ENCODE measurements around the gene CHD6.

The CHD6 gene

GRCh38 chr20:41418031-41418430 lies 200.1 kb downstream of the CHD6 start:
- no peak for DNase-seq

- no peak for DNase-seq
These were observed 203.0 kb downstream of the CHD6 start for GRCh38 chr20:41415191-41415590.

DNA sequence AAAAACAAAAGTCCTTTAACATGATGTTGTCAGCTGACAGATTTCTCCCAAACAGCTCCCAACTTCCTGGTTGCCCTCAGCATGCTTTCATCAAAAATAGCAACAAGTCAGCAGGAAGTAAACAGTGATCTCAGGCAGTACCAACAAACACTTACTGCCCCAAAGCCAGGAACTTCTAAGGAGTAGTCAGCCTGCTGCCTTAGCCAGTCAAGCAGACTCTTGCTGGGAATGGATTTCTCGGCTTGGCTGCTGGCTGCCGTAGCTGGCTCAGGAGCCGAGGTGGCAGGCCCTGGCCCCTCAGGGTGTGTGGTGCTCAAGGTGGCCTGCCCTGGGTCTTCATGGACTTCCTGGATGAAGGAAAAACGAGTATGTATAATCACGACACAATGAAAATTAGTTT lies 205.0 kb downstream of the CHD6 start:
- DNase-seq = no peak

- DNase-seq = no peak
These were observed 205.7 kb downstream of the CHD6 start for GRCh38 chr20:41412324-41413120.

- peak; percentile 44 for DNase-seq
These were observed 206.8 kb downstream of the CHD6 start for GRCh38 chr20:41411391-41411847.

DNA sequence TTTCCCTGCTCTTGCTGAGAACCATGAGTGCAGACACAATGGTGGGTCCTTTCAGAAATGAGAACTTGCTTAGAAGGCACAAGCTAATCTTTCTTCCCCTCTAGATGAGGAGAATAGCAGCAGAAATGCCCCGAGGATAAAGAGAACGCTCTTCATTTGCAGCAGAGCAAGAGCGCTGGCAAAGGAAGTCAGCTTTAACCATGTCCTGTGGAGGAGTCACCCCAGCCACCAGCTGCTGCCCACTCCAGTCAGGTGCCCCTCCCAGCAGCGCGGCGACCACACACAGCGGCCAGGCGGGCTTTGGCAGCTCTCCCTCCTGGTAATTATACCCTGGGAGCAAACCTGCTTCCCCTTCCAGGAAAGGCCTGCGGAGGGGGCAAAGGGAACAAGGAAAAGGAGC lies 209.2 kb downstream of the CHD6 start:
- no peak for DNase-seq

DNA sequence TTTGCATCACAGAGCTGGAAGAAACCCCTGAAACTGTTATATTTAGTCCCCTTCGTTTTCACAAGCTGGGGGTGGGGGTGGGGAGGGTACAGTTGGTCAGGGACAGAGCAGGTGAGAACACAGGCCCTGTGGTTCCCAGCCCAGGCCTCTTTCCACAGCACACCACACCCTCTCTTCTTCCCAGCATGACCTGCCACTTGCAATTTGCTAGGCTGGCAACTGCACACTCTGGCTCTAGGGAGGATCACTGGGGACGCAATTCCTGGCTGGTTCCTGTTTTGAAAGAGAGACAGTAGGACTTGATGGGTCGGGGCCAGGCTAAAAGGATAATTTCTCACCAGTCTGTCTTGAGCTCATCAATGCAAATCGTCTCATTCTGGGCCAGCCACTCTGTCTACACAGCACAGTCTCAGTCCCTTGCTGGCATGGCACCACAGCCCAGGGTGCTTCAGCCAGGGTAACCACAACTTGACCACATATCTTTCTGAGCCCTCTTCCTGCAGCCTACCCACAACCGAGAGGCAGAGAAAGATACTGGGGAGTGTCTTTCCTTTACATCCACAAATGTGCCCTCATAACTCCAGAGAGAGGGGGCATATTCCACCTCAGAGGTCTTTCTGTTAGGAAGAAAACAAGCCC lies 209.9 kb downstream of the CHD6 start:
- no peak for DNase-seq

- no peak for DNase-seq
These were observed 210.6 kb downstream of the CHD6 start for GRCh38 chr20:41407607-41408006.

DNA sequence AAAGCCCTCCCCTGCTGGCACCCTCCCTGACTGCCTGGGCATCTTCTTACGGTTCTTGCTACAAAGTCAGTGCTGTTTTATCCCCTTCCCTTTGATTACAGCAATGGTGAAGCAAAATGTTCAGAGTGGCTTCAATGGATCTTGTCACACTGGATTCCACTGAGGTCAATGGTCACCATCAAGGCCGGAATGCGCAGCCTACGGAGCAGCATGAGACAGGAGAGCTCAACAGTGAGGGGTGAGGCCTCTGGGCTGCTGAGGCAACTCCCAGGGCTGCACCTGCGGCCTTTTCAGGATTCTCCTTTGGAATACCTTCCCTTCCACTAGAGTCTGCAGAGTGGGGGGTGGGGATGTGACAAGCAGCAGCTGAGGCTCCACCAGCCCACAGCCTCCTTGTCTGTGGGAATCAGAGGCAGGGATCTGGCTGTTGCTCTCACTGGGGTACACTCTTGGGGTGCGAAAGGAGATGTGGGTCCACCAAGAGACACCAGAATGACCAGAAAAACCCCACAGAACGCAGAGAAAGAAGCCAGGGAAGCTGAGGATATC lies 211.2 kb downstream of the CHD6 start:
- DNase-seq = no peak

DNA sequence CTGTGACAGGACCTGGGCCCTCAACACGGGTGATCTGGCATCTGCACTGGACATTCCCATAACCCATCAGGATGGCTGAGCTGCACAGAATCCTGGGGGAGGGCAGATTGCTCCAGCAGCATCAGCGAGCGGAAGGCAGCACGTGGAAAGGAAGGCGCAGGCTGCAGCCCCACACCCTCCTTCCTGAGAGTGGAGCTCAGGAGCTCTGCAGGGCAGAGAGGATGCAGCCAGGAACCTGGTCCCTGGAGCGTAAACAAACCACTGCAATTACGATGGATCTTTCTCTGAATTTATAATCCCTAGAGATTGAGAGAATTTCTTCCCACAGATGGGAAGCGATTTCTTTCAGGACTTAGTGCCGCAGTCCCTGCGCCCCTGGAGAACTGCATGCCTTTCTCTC lies 211.8 kb downstream of the CHD6 start:
- no peak for DNase-seq

GRCh38 chr20:41405436-41405835 lies 212.7 kb downstream of the CHD6 start:
- no peak for DNase-seq

DNA sequence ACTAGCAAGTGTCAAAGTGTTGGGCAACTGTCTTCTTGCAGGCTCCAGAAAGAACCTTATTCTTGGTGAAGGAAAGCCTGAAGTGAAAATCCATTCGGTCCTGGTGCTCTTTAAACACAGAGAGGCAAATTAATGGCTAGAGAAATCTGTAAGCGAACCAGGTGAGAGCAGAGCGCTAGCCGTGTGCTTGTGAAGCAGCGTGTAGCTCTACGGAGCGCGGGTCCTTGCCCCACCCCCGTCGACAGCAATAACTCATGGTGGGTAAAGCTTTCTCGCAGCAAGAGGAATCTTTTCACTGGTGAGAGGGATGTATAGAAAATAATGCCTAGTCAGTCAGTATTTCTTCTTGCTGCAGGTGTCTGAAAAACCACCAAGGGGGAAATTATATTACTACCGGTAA lies 214.6 kb downstream of the CHD6 start:
- no peak for DNase-seq

DNA sequence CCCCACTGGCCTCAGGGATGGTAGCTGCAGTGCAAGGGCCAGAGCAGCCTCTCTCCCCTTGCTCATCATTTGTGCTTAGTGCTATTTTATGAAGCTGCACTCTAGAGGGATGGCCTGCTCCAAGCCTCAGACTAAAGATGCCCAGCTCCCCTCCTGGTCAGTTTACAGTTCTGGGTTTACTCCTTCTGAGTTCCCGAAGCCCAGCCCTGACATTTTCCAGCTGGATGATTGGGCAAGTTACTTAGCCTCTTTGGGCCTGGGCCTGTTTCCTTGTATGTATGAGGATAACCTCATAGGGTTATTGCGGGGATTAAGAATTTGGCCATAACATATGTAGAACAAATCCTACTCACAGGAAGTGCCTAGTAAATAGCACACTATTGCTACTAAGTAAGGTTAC lies 219.8 kb downstream of the CHD6 start:
- DNase-seq = no peak

DNA sequence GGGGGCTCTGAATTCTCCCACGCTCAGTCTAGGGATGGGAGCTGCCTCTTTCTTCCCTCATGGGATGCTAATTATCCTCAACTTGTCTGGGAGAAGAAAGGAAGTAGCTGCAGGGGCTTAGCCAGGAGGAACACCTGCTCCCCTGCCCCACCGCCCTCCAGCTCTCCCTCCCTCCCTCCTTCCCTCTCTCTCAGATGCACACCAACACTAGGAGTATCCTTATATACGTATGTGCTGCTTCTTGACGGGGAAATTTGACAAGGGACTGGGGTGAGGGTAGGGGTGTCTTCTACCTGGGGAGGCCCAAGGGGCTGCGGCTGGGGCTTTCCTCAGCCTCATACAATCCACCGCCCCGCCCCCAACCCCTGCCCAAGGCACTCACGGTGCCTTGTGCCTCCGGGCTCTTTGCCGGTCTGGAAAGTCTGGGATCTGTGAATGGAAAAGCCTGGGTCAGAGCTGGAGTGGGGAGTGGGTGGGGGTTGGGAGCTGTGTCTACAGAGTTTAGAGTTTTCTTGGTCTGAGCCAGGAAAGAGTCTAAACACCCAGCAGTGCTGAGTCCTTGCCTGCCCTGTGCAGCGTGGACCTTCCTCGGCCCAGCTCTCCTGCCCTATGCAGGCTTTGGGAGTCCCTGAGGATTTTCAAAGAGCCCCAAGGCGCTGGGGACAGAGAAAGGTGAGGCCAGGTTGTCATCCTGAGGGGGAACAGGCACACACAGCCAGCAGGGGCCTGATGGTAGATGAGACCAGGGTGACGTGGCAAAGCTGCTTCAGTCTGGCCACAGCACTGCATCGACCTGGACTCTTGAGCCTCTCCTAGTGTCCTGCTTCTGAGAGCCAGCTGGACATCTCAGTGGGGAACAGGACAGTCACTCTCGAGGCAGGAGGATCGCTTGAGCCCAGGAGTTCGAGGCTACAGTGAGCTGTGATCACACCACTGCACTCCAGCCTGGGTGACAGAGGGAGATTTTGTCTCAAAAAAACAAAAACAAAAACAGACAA lies 222.2 kb downstream of the CHD6 start:
- no peak for DNase-seq

GRCh38 chr20:41394931-41395666 lies 223.1 kb downstream of the CHD6 start:
- no peak for DNase-seq

- DNase-seq = no peak
These were observed 224.1 kb downstream of the CHD6 start for GRCh38 chr20:41394081-41394480.

DNA sequence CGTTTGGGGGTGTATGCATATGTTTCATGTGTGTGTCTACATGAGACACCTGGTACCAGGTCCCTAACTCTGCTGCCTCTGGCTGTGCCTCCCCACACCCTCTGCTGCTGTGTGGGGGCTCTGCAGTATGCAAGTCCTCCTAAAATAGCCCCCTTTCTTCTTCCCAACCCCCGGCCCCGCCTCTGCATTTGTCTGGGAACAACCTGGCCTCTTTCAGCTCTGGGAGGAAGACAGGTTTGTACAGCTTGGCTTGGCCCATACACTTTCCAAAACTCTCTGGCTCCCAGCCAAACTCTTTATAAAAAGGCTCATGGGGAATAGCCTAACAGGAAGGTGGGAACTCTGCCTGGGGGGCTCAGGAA lies 224.5 kb downstream of the CHD6 start:
- no peak for DNase-seq

DNA sequence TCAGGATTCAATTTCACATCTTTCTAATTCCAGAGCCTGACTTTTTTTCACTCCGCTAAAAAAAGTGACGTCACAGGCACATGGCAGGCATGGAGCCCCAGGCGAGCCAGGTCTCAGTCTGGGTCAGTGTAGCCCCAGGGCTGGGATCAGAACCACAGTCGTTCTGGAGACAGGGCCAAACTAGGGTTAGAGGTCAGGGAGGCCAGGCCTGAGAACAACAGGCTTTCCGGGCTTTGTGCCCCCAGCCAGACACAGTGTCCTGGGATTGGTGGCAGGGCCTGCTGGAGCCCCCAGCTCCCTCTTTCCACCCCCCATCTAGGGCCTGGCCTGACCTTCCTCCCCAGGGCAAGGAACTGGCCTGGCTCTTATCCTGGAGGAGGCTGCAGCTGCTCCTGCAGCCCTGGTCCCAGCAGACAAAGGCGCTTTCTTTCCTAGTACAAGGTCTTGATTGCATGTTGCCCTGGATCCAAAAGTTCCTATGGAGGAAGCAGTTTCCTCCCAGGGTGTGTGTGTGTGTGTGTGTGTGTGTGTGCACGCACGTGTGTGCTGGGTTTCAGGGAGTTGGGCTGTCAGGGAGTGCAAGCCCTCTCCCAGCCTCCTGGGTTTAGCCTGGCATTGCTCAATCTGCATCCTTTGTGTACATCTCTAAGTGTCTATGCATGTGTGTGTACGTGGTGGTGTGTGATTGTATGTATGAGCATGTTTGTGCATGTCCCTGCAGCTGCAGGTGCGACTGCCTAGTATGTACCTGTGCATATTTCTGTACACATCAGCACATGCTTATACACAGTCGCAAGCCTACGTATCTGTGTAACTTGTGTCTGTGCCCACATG lies 225.1 kb downstream of the CHD6 start:
- DNase-seq = no peak

- no peak for DNase-seq
These were observed 225.9 kb downstream of the CHD6 start for GRCh38 chr20:41392295-41392694.

DNA sequence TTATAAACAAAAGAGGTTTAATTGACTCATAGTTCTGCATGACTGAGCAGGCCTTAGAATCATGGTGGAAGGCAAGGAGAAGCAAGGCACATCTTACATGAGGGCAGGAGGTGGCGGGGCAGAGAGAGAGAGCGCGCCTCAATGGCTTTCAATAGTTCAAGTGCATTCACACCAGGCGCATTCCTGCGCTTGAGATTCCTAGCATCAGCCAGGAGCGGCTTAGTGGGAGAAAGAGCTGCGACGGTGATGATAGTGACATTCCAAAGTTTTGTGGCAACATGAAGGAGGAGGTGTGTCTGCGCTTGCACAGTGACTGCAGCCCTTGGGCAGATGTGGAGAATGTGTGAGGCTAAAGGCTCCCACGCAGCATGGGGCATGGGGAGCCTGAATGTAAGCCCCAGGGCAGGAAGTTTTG lies 226.6 kb downstream of the CHD6 start:
- DNase-seq = no peak

- DNase-seq = no peak
These were observed 227.3 kb downstream of the CHD6 start for GRCh38 chr20:41390889-41391288.
